ENCODE measurements around the gene UTP25. TPM values are rescaled to one million over a fixed set of nuclear protein-coding genes. Genes with fewer than 3 reads are reported as not detected.

Gene UTP25
- total RNA-seq, 1 donor from 2014 or later: 17.6 TPM

DNA sequence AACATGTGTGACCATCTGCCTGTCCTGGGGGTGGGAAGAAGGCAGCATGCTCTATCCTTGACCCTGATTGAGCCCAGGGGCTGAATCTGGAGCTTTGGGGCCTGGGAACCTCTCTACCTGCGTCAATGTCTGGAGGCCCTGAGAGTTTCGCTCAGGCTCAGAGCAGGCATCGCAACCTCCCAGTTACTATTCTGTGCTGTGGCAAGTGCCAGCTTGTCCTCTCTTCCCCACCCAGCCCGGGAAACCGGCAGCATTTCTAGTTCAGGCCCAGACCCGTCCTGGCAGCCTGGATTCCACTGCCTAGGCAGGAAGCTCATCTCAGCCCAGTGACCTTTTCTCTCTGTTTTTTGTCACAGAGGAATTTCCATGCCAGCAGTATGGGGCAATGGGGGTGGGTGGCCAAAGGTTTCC, 11.8 kb upstream of the UTP25 start:
- DNase-seq: no peak
- intact Hi-C loops (cut with micrococcal nuclease): no loop called here
- Mint-ChIP-seq H3K27ac (no peak overlapping the region), H3K36me3 (ENCODE audit: low read depth) (no peaks in the 10 kb centered on the region), H3K4me1 (peaks cover 7% of the 10 kb centered on the region), H3K27me3 (peaks cover 10% of the 10 kb centered on the region), H3K4me3 (no peak overlapping the region), H3K9me3 (no peaks in the 10 kb centered on the region)

DNA sequence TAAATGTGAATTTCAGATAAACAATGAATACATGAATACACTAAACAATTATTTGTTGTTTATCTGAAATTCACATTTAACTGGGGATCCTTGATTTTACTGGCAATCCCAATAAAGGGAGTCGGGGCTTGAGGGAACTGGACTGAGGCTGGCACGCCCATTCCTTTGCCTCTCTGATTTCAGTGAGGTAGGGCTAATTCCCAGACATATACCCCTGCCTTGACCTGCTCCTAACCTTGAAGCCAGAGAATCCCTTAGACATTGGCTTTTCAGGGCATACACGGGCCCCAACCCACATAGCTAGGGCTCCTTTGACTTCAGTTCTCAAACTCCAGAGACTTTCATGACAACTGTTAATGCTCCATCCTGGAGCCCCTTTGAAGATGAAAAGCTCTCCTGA, 10.8 kb upstream of the UTP25 start:
- H3K27me3 Mint-ChIP-seq: peaks cover 15% of the 10 kb centered on the region
- no peaks in the 10 kb centered on the region for H3K9me3 Mint-ChIP-seq
- no peak overlapping the region for H3K27ac Mint-ChIP-seq
- H3K4me3 Mint-ChIP-seq: no peak overlapping the region
- no peaks in the 10 kb centered on the region for H3K36me3 Mint-ChIP-seq (ENCODE audit: low read depth)
- intact Hi-C loops (cut with micrococcal nuclease): no loop called here
- peaks cover 7% of the 10 kb centered on the region for H3K4me1 Mint-ChIP-seq
- no peak for DNase-seq

DNA sequence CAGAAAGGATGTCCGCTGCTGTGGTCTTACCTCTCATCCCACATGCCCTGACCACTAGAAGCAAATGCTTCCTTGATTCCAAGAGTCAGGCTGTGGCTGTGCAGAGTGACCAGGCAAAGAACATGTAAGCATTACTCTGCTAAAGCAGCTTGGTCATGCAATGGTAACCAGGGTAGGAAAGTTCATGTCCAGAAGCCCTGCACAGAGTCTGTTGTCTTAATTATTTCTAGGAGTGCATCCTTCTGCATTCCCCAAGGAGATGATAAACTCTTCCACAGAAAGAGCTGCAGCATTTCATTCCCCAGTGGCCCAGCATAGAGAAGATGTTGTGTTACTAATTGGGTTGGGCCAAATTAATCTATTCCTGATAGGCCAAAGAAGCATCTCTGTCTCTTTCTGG, 10.1 kb upstream of the UTP25 start:
- no peak overlapping the region for H3K4me3 Mint-ChIP-seq
- H3K9me3 Mint-ChIP-seq: no peaks in the 10 kb centered on the region
- DNase-seq: no peak
- peaks cover 9% of the 10 kb centered on the region for H3K4me1 Mint-ChIP-seq
- intact Hi-C loops (cut with micrococcal nuclease): no loop called here
- H3K36me3 Mint-ChIP-seq (ENCODE audit: low read depth): no peaks in the 10 kb centered on the region
- H3K27me3 Mint-ChIP-seq: peaks cover 17% of the 10 kb centered on the region
- no peak overlapping the region for H3K27ac Mint-ChIP-seq

DNA sequence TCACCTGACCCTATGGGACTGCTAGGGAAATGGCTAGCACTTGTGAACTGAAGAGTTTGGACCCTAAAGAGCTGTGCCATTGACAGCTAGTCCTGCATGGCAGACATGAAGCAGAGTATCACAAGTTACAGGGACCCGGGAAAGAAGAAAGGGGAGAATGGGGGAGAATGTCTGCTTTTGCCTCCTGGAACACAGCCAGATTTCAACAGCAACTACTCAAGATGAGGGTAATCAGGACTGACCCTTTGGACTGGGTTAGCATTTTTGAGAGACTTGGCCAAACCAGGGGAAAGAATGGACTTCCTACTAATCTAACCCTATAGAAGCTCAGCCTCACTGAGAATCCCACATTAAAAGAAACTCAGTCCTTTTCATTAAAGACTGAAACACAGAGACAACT, 8.7 kb upstream of the UTP25 start:
- Mint-ChIP-seq H3K9me3 (no peaks in the 10 kb centered on the region), H3K4me1 (peaks cover 17% of the 10 kb centered on the region), H3K36me3 (ENCODE audit: low read depth) (no peaks in the 10 kb centered on the region), H3K27ac (no peak overlapping the region), H3K27me3 (peaks cover 21% of the 10 kb centered on the region), H3K4me3 (no peak overlapping the region)
- DNase-seq: no peak
- intact Hi-C loops (cut with micrococcal nuclease): no loop called here

DNA sequence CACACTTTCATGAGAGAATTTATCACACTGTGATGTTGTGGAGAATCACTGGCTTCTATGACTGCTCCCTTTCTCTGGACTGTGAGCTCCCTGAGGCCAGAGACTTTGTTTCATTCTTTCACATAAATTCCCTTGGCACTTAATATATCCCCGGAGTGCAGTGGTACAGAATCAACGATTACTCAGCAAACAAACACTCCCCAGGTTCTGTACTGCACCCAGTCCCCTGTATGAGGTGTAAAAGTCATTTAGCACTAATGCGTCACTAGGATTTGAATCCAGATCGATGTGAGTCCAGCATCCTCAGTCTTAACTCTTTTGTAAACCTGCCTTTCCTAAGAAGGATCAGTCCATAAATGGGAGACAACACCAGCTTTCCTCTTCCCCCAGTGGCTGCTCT, 6.8 kb upstream of the UTP25 start:
- Mint-ChIP-seq H3K27me3 (peaks cover 21% of the 10 kb centered on the region), H3K27ac (no peak overlapping the region), H3K9me3 (no peaks in the 10 kb centered on the region), H3K36me3 (ENCODE audit: low read depth) (no peaks in the 10 kb centered on the region), H3K4me1 (peaks cover 13% of the 10 kb centered on the region), H3K4me3 (no peak overlapping the region)
- intact Hi-C loops (cut with micrococcal nuclease): loop anchor here (5.0 to 10.0 kb wide), 2 partner anchors 244 to 514 kb away; no protein-coding TSS in a partner anchor
- no peak for DNase-seq

DNA sequence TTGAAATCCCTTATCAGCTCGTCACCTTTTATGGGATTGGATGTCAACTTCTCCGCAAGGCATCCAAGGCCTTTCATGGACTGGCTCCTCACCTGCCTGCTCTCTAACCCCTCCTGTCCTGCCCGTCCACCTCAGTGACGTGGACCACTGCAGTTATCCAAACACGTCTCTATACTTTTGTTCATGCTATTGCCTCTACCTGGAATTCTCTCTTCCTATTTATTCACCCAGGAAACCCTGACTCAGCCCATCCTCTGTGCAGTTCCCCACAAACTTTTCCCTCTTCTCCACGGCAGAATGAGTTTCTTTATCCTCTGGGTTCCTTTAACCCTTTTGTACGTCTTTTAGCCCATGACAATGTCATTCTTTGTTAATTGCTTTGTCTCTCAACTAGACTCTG, 5.1 kb upstream of the UTP25 start:
- Mint-ChIP-seq H3K4me3 (no peak overlapping the region), H3K36me3 (ENCODE audit: low read depth) (peaks cover 1% of the 10 kb centered on the region), H3K27ac (no peak overlapping the region), H3K4me1 (peaks cover 19% of the 10 kb centered on the region), H3K9me3 (no peaks in the 10 kb centered on the region), H3K27me3 (peaks cover 21% of the 10 kb centered on the region)
- no peak for DNase-seq
- intact Hi-C loops (cut with micrococcal nuclease): loop anchor here (5.0 to 10.0 kb wide), 2 partner anchors 245 to 512 kb away; no protein-coding TSS in a partner anchor

DNA sequence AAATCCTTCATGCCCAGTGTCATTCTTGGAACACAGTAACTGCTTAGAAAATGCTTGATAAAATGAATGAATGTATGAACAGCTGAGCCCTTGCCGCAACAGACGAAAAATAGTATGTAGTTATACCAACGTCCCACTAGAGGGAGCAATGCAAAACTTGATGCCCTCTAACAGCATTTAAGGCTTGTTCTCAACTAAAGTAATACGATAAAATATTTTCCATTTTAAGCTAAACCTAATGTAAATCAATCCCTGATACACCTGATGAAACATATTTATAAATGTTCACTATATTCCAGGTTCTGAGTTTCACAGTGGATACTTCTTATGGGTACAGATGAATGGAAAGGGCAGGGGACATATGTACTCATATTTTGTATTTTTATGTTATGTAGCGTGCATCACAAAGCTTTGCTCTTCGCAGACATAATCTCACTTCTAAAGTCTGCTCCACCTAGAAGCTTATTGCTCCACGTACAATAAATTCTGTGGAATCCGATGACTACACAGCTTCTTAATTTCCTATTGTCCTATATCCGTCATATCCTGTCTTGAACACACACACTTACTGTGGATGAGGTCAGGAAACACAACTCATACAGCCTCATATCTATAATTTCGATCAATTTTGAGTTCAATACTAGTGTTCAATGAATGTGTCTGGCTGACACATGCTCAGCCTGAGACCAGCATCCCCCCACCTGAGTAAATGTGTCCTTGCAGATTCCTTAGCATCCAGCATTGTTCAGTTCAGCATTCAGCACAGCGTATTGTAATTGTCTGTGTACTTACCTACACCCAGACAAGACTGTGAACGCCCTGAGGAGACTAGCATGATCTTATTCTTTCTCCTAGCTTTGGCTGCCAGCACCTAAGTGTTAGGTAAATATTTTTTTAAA, 4.4 kb upstream of the UTP25 start:
- H3K4me1 Mint-ChIP-seq: peaks cover 19% of the 10 kb centered on the region
- no peak overlapping the region for H3K27ac Mint-ChIP-seq
- H3K36me3 Mint-ChIP-seq (ENCODE audit: low read depth): peaks cover 1% of the 10 kb centered on the region
- peak; percentile 73 for DNase-seq
- H3K4me3 Mint-ChIP-seq: no peak overlapping the region
- intact Hi-C loops (cut with micrococcal nuclease): loop anchor here (5.0 to 10.0 kb wide), 2 partner anchors 246 to 511 kb away; no protein-coding TSS in a partner anchor
- no peaks in the 10 kb centered on the region for H3K9me3 Mint-ChIP-seq
- H3K27me3 Mint-ChIP-seq: peaks cover 21% of the 10 kb centered on the region

DNA sequence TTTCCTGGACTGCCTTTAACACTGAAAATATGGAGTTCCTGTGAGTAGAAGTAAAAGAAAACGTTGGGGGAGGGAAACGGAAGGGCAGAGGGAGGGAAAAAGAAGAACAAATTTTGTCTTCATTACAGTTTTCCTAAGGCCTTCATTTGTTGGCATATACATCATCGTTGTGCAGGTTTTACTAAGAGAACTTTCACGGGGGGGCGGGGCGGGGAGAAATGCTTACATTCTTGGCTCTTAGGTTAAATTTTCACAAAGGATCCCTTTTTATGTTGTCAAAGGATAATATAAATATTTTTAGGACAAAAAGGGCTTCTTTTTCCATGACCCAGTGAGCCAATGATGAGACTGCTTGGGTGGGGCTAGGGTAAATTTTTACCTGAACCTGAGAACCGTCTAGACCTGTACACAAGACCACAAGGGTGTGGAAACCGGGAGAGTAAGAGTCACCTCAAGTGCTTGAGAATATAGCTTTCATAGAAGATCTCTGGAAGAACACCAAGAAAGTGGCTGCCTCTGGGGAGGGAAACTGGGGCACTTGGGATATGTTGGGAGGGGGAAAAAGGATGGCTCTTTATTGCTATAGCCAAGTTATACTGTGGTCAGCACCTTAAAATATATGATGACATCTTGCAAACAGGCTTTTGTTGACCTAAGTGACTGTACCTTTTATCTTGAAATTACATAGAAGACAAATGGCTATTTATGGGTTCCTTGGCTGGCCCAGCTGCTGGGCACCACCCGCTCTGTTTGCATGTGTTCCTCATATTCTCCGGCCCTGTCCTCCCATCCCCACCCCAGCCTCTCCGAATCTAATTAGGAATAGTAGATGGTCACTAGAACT, 2.0 kb upstream of the UTP25 start:
- H3K27me3 Mint-ChIP-seq: peaks cover 12% of the 10 kb centered on the region
- H3K4me1 Mint-ChIP-seq: peaks cover 37% of the 10 kb centered on the region
- H3K36me3 Mint-ChIP-seq (ENCODE audit: low read depth): peaks cover 11% of the 10 kb centered on the region
- H3K4me3 Mint-ChIP-seq: no peak overlapping the region
- H3K9me3 Mint-ChIP-seq: peaks cover 3% of the 10 kb centered on the region
- no peak for DNase-seq
- H3K27ac Mint-ChIP-seq: no peak overlapping the region
- intact Hi-C loops (cut with micrococcal nuclease): loop anchor here (5.0 to 10.0 kb wide), 3 partner anchors 149 to 509 kb away; partner anchors contain the start of gene G0S2

DNA sequence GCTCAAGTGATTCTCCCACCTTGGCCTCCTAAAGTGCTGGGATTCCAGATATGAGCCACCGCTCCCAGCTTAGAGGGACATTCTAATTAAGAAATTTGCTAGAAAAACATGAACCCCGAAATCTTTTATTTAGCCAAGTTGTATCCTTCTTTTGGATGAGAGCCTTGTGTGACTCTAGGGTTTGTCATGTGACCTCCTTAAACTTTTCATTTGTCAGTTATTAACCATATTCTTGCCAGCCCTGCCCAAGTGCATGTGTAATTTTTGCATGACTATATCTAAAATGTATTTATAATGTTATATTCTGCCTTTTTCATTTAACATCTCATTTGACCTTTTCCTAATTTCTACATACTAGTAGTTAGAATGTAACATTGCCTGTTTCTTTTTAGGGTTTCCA, 1.9 kb downstream of the UTP25 start:
- H3K36me3 Mint-ChIP-seq (ENCODE audit: low read depth): peaks cover 44% of the 10 kb centered on the region
- H3K27ac Mint-ChIP-seq: no peak overlapping the region
- H3K4me1 Mint-ChIP-seq: peaks cover 43% of the 10 kb centered on the region
- intact Hi-C loops (cut with micrococcal nuclease): loop anchor here (5.0 to 10.0 kb wide), 3 partner anchors 152 to 505 kb away; partner anchors contain the start of gene G0S2
- H3K27me3 Mint-ChIP-seq: no peaks in the 10 kb centered on the region
- H3K9me3 Mint-ChIP-seq: peaks cover 3% of the 10 kb centered on the region
- no peak for DNase-seq
- peak overlapping the region; percentile 93 for H3K4me3 Mint-ChIP-seq

DNA sequence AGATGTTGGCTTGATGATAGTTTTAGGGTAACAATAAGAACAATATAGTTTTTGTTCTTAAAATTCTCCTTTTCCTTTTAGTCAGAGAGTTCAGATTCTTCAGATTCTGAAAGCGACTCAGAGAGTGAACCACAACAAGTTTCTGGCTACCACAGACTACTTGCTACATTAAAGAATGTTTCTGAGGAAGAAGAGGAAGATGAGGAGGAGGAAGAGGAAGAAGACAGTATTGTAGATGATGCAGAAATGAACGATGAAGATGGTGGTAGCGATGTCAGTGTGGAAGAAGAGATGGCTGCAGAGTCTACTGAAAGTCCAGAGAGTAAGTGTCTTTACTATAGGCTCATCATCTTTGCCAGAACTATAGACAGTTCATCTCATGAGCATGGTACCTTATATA, 3.0 kb downstream of the UTP25 start:
- intact Hi-C loops (cut with micrococcal nuclease): no loop called here
- Mint-ChIP-seq H3K9me3 (peaks cover 3% of the 10 kb centered on the region), H3K4me1 (peaks cover 50% of the 10 kb centered on the region), H3K36me3 (ENCODE audit: low read depth) (peaks cover 54% of the 10 kb centered on the region), H3K4me3 (peak overlapping the region; percentile 6), H3K27ac (peak overlapping the region; percentile 58), H3K27me3 (no peaks in the 10 kb centered on the region)
- DNase-seq: no peak

DNA sequence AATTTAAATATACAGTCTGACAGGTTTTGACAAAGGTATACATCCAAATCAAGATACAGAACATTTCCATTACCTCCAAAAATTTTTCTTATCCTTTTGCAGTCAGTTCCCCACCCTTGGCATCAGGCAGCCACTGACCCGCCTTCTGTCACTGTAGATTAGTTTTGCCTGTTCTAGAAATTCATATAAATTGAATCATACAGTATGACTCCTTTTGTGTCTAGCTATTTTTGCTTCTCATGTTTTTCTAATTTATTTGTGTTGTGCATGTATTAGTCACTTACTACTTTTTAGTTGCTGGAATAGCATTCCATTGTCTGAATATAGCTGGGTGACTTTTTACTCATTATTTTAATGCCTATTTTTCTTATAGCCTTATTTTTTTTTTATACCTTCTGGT, 3.8 kb downstream of the UTP25 start:
- intact Hi-C loops (cut with micrococcal nuclease): no loop called here
- DNase-seq: no peak
- peaks cover 63% of the 10 kb centered on the region for H3K36me3 Mint-ChIP-seq (ENCODE audit: low read depth)
- no peaks in the 10 kb centered on the region for H3K27me3 Mint-ChIP-seq
- no peak overlapping the region for H3K27ac Mint-ChIP-seq
- no peak overlapping the region for H3K4me3 Mint-ChIP-seq
- peaks cover 56% of the 10 kb centered on the region for H3K4me1 Mint-ChIP-seq
- H3K9me3 Mint-ChIP-seq: peaks cover 3% of the 10 kb centered on the region

DNA sequence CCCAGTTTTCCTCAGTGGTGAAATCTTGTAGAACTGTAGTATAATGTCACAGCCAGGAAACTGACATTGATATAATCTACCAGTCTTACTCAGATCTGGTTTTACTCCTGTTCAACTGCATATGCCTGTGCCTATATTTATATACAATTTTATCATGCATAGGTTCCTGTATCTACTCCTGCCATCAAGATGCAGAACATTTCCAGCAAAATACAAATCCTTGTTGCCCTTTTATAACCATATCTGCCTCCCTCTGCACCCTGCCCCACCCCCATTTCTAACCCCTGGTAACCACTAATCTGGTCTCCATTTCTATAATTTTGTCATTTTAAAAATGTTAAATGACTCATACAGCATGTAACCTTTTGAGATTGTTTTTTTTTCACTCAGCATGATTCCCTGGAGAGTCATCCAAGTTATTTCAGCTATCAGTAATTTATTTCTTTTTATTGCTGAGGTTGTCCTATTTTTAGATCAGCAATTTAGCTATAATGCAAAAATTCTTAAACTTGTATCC, 8.1 kb downstream of the UTP25 start:
- H3K36me3 Mint-ChIP-seq (ENCODE audit: low read depth): peaks cover 93% of the 10 kb centered on the region
- no peaks in the 10 kb centered on the region for H3K9me3 Mint-ChIP-seq
- intact Hi-C loops (cut with micrococcal nuclease): loop anchor here (1.0 kb wide), 1 partner anchor 9 kb away; the partner anchor contains the start of gene UTP25
- no peaks in the 10 kb centered on the region for H3K27me3 Mint-ChIP-seq
- no peak for DNase-seq
- peak overlapping the region; percentile 26 for H3K4me3 Mint-ChIP-seq
- H3K27ac Mint-ChIP-seq: peak overlapping the region; percentile 82
- H3K4me1 Mint-ChIP-seq: peaks cover 57% of the 10 kb centered on the region

DNA sequence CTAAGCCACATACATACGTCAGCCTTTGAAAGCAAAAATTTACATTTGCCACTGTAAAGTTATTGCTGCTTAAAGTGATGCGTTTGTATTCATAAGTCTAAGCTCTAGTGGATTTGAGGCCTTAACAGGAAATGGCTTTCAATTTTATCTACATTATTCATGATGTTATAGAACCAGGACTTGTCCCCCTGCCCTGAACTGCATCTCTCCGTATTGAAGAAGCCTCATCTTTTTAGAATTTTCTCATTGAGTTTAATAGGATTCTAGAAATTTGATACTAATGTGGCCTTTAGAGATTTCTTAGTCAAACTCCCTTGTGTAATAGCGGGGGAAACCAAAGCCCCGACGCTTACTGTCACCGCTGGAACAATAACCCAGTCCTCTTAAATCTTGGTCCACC, 9.9 kb downstream of the UTP25 start:
- Mint-ChIP-seq H3K9me3 (no peaks in the 10 kb centered on the region), H3K36me3 (ENCODE audit: low read depth) (peaks cover 96% of the 10 kb centered on the region), H3K27me3 (no peaks in the 10 kb centered on the region), H3K4me3 (no peak overlapping the region), H3K27ac (no peak overlapping the region), H3K4me1 (peaks cover 52% of the 10 kb centered on the region)
- no peak for DNase-seq
- intact Hi-C loops (cut with micrococcal nuclease): no loop called here

Measured in activated CD4-positive, alpha-beta T cell treated with anti-CD3 and anti-CD28 coated beads, Interleukin-2, amount 10 ng/mL, durations not matched to agents 24 days and 14 days (primary cell).